T-cell (primary cell): ENCODE results near the gene RNF180. TPM values are rescaled to one million over a fixed set of nuclear protein-coding genes. Genes with fewer than 3 reads are reported as not detected.

ENCODE experiments used
- ATAC-seq, 4 experiments: fragments of 200-7000 bp in 3 of 4; fragments of 150-1000 bp in 1 of 4; cut with Tn5 transposase; replicated peaks in 1 of 4; 1 replicate in 3 of 4; 2 replicates in 1 of 4; pipeline ENCODE4 v1.10.0; 2021; ENCODE audit warnings: moderate library complexity in 3 of 4, mild to moderate bottlenecking in 2 of 4, moderate number of reproducible peaks in 1 of 4
- CTCF ChIA-PET, 2 donors: fragments of 300-600 bp; sonication (Branson Sonifier 250); formaldehyde crosslinking; loops; one replicate each; lab custom pipeline; 2022; ENCODE audit warnings: antibody characterized with exemption in 2 of 2; lab: Charles Lee
- POLR2A ChIA-PET, 2 donors: fragments of 300-600 bp; sonication (Branson Sonifier 250); formaldehyde crosslinking; loops; one replicate each; lab custom pipeline; 2022; ENCODE audit warnings: antibody characterized with exemption in 2 of 2; lab: Charles Lee
- DNase-seq, 35 experiments: peaks; one replicate each; pipeline versions ENCODE4 v3.0.0 to v3.0.0-alpha.2; 2013 to 2023
- H3K27ac ChIP-seq: one replicate; pipeline ENCODE4 v1.5.1; 2013; ENCODE audit warnings: low read length
- H3K27me3 ChIP-seq, 2 experiments: replicated peaks in 1 of 2; 1 replicate in 1 of 2; 2 replicates in 1 of 2; pipeline versions ENCODE4 v1.6.1 to v1.7.0; 2013; ENCODE audit warnings: low read length in 1 of 2, mixed read lengths in 1 of 2; ENCODE audit not compliant: control insufficient read depth in 2 of 2, insufficient read depth in 2 of 2; ENCODE audit errors: extremely low read depth in 1 of 2
- H3K36me3 ChIP-seq, 2 donors: 1 replicate in 1 of 2; 2 replicates in 1 of 2; pipeline versions ENCODE4 v1.6.1 to v1.7.0; 2013; ENCODE audit warnings: low read length in 1 of 2; ENCODE audit not compliant: control insufficient read depth in 2 of 2, insufficient read depth in 1 of 2; ENCODE audit errors: extremely low read depth in 1 of 2
- H3K4me1 ChIP-seq, 2 experiments: 1 replicate in 1 of 2; 2 replicates in 1 of 2; pipeline versions ENCODE4 v1.6.1 to v1.7.0; 2013; ENCODE audit warnings: low read length in 2 of 2, mixed read lengths in 1 of 2; ENCODE audit not compliant: insufficient read depth in 2 of 2, control insufficient read depth in 1 of 2; ENCODE audit errors: extremely low read depth in 1 of 2
- H3K4me3 ChIP-seq, 2 donors: 1 replicate in 1 of 2; 2 replicates in 1 of 2; pipeline versions ENCODE4 v1.5.1 to v1.7.0; 2013; ENCODE audit warnings: mild to moderate bottlenecking in 2 of 2, low read length in 1 of 2, moderate library complexity in 1 of 2; ENCODE audit not compliant: control insufficient read depth in 1 of 2; ENCODE audit errors: extremely low read depth in 1 of 2
- H3K9me3 ChIP-seq: 2 replicates; pipeline ENCODE4 v1.7.0; 2013
- H3K27ac Mint-ChIP-seq, 2 donors: one replicate each; pipeline ENCODE4 v1.8.0; 2020 to 2021; ENCODE audit warnings: mild to moderate bottlenecking in 2 of 2, mixed read lengths in 2 of 2
- H3K27me3 Mint-ChIP-seq, 2 donors: one replicate each; pipeline ENCODE4 v1.8.0; 2021 to 2022; ENCODE audit warnings: mixed read lengths in 2 of 2
- H3K36me3 Mint-ChIP-seq: one replicate; pipeline ENCODE4 v1.8.0; 2021; ENCODE audit warnings: mixed read lengths
- H3K4me1 Mint-ChIP-seq, 3 donors: one replicate each; pipeline ENCODE4 v1.8.0; 2020 to 2022; ENCODE audit warnings: mixed read lengths in 3 of 3, mild to moderate bottlenecking in 1 of 3
- H3K4me3 Mint-ChIP-seq, 3 donors: one replicate each; pipeline ENCODE4 v1.8.0; 2020 to 2022; ENCODE audit warnings: mild to moderate bottlenecking in 3 of 3, mixed read lengths in 3 of 3, moderate library complexity in 3 of 3
- H3K9me3 Mint-ChIP-seq, 3 donors: one replicate each; pipeline ENCODE4 v1.8.0; 2020 to 2022; ENCODE audit warnings: mixed read lengths in 3 of 3
- WGBS: methylation state at CpG from one replicate; pipeline ENCODE4 v1.1.5; 2013; ENCODE audit warnings: missing lambda C conversion rate; ENCODE audit not compliant: insufficient coverage; 5-methylcytosine and 5-hydroxymethylcytosine counted together
- total RNA-seq, 35 experiments: library from RNA in 6 of 35; stranded (reverse) in 6 of 35; fragments of 120-200 nt in 1 of 35; gene quantifications; one replicate each; pipeline versions ENCODE4 v1.2.1 to v1.2.4 and lab custom pipeline; 2013 to 2026

The RNF180 gene
- total RNA-seq, 5 donors from 2014 or later (not counting 1 experiment from before 2014, with no cell fraction given), result not detected

GRCh38 chr5:64298586-64298985 is 132.9 kb downstream of the RNF180 start:
- ATAC-seq (no peak), DNase-seq (no peak)
- WGBS, result no CpG with 5 or more reads among the region's 1 CpG
- Mint-ChIP-seq H3K4me1 (no peaks in the 10 kb centered on the region), H3K27ac (no peak overlapping the region), H3K4me3 (no peak overlapping the region), H3K36me3 (no peaks in the 10 kb centered on the region), H3K9me3 (peaks cover 0 to 3% (median 2%) of the 10 kb centered on the region in 3 donors), H3K27me3 (no peaks in the 10 kb centered on the region)
- Histone ChIP-seq H3K27me3 (no peaks in the 10 kb centered on the region), H3K4me1 (no peaks in the 10 kb centered on the region), H3K9me3 (no peaks in the 10 kb centered on the region), H3K36me3 (no peaks in the 10 kb centered on the region), H3K4me3 (no peak overlapping the region), H3K27ac (no peak overlapping the region)
- ChIA-PET POLR2A (no interaction called here), CTCF (no interaction called here)

- Histone ChIP-seq H3K9me3 (no peaks in the 10 kb centered on the region), H3K27ac (no peak overlapping the region), H3K36me3 (no peaks in the 10 kb centered on the region), H3K27me3 (no peaks in the 10 kb centered on the region), H3K4me1 (no peaks in the 10 kb centered on the region), H3K4me3 (no peak overlapping the region)
- peaks cover 0 to 2% (median 0%) of the 10 kb centered on the region in 3 donors for H3K9me3 Mint-ChIP-seq
- WGBS, result 80% methylated on average over 1 of the region's 2 CpGs
- no peak overlapping the region for H3K27ac Mint-ChIP-seq
- no peaks in the 10 kb centered on the region for H3K27me3 Mint-ChIP-seq
- CTCF ChIA-PET, result no interaction called here
- H3K4me3 Mint-ChIP-seq, result no peak overlapping the region
- DNase-seq (no peak), ATAC-seq (no peak)
- H3K4me1 Mint-ChIP-seq, result no peaks in the 10 kb centered on the region
- H3K36me3 Mint-ChIP-seq, result no peaks in the 10 kb centered on the region
- POLR2A ChIA-PET, result no interaction called here
Observed at GRCh38 chr5:64299805-64300204, 134.2 kb downstream of the RNF180 start.

GRCh38 chr5:64301566-64301965 is 135.9 kb downstream of the RNF180 start:
- Histone ChIP-seq H3K27ac (no peak overlapping the region), H3K9me3 (no peaks in the 10 kb centered on the region), H3K27me3 (no peaks in the 10 kb centered on the region), H3K36me3 (no peaks in the 10 kb centered on the region), H3K4me1 (no peaks in the 10 kb centered on the region), H3K4me3 (no peak overlapping the region)
- no peaks in the 10 kb centered on the region for H3K27me3 Mint-ChIP-seq
- ATAC-seq (no peak), DNase-seq (no peak)
- H3K36me3 Mint-ChIP-seq, result no peaks in the 10 kb centered on the region
- no peak overlapping the region for H3K27ac Mint-ChIP-seq
- peaks cover 0 to 4% (median 0%) of the 10 kb centered on the region in 3 donors for H3K9me3 Mint-ChIP-seq
- no peak overlapping the region for H3K4me3 Mint-ChIP-seq
- H3K4me1 Mint-ChIP-seq, result no peaks in the 10 kb centered on the region
- ChIA-PET CTCF (no interaction called here), POLR2A (interaction anchor here in 1 of 2 donors (0.6 kb wide), 1 partner anchor 871 kb away, joined by 4 read pairs; no protein-coding TSS in a partner anchor)

DNA sequence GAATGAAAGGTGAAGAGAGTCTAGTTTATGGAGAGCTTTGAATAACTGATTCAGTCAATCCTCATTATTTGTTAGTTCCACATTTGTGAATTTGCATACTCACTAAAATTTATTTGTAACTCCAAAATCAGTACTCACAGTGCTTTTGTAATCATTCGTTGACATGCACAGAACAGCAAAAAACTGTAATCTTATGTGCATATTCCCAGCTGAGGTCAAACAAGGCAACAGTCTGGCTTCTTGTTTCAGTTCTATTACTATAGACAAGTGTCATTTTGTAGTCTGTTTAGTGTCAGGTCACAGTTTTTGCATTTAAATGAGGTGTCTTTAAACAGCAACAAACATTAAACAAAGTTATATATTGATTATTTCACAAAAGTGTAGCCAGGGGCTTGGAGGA is 142.5 kb downstream of the RNF180 start:
- peaks cover 0 to 9% (median 0%) of the 10 kb centered on the region in 3 donors for H3K9me3 Mint-ChIP-seq
- WGBS, result no CpG with 5 or more reads among the region's 1 CpG

GRCh38 chr5:64312491-64312890 is 146.8 kb downstream of the RNF180 start:
- no CpG with 5 or more reads among the region's 4 CpGs for WGBS
- H3K4me1 Mint-ChIP-seq, result no peaks in the 10 kb centered on the region
- H3K36me3 Mint-ChIP-seq, result no peaks in the 10 kb centered on the region
- DNase-seq (no peak), ATAC-seq (no peak)
- H3K27me3 Mint-ChIP-seq, result no peaks in the 10 kb centered on the region
- no peak overlapping the region for H3K4me3 Mint-ChIP-seq
- Histone ChIP-seq H3K9me3 (no peaks in the 10 kb centered on the region), H3K4me3 (no peak overlapping the region), H3K27ac (no peak overlapping the region), H3K27me3 (no peaks in the 10 kb centered on the region), H3K4me1 (no peaks in the 10 kb centered on the region), H3K36me3 (no peaks in the 10 kb centered on the region)
- ChIA-PET CTCF (no interaction called here), POLR2A (no interaction called here)
- H3K9me3 Mint-ChIP-seq, result peaks cover 0 to 5% (median 0%) of the 10 kb centered on the region in 3 donors
- no peak overlapping the region for H3K27ac Mint-ChIP-seq

More for the DNA sequence above, 142.5 kb downstream of the RNF180 start:
- no peak overlapping the region for H3K4me3 ChIP-seq
- no peaks in the 10 kb centered on the region for H3K36me3 Mint-ChIP-seq
- H3K27me3 ChIP-seq, result no peaks in the 10 kb centered on the region
- H3K4me1 ChIP-seq, result no peaks in the 10 kb centered on the region
- ATAC-seq, result no peak
- no peaks in the 10 kb centered on the region for H3K36me3 ChIP-seq
- H3K27me3 Mint-ChIP-seq, result no peaks in the 10 kb centered on the region
- H3K27ac ChIP-seq, result no peak overlapping the region
- H3K27ac Mint-ChIP-seq, result no peak overlapping the region
- H3K4me1 Mint-ChIP-seq, result no peaks in the 10 kb centered on the region
- H3K4me3 Mint-ChIP-seq, result no peak overlapping the region
- DNase-seq, result no peak
- H3K9me3 ChIP-seq, result no peaks in the 10 kb centered on the region
- ChIA-PET POLR2A (no interaction called here), CTCF (no interaction called here)

- WGBS, result no CpG with 5 or more reads among the region's 1 CpG
- ATAC-seq, result no peak
Observed at GRCh38 chr5:64315778-64316177, 150.1 kb downstream of the RNF180 start.

GRCh38 chr5:64318175-64318574 is 152.5 kb downstream of the RNF180 start:
- Histone ChIP-seq H3K27me3 (no peaks in the 10 kb centered on the region), H3K27ac (no peak overlapping the region), H3K9me3 (no peaks in the 10 kb centered on the region), H3K4me1 (no peaks in the 10 kb centered on the region), H3K36me3 (no peaks in the 10 kb centered on the region), H3K4me3 (no peak overlapping the region)
- ATAC-seq (no peak), DNase-seq (no peak)
- no peaks in the 10 kb centered on the region for H3K36me3 Mint-ChIP-seq
- H3K4me3 Mint-ChIP-seq, result no peak overlapping the region
- H3K9me3 Mint-ChIP-seq, result no peaks in the 10 kb centered on the region
- H3K27ac Mint-ChIP-seq, result no peak overlapping the region
- ChIA-PET POLR2A (no interaction called here), CTCF (no interaction called here)
- no CpG with 5 or more reads among the region's 1 CpG for WGBS
- no peaks in the 10 kb centered on the region for H3K4me1 Mint-ChIP-seq
- H3K27me3 Mint-ChIP-seq, result no peaks in the 10 kb centered on the region

More at GRCh38 chr5:64315778-64316177, 150.1 kb downstream of the RNF180 start:
- ChIA-PET POLR2A (no interaction called here), CTCF (no interaction called here)
- Histone ChIP-seq H3K4me1 (no peaks in the 10 kb centered on the region), H3K9me3 (no peaks in the 10 kb centered on the region), H3K27ac (no peak overlapping the region), H3K36me3 (no peaks in the 10 kb centered on the region), H3K27me3 (no peaks in the 10 kb centered on the region), H3K4me3 (no peak overlapping the region)
- Mint-ChIP-seq H3K4me1 (no peaks in the 10 kb centered on the region), H3K27ac (no peak overlapping the region), H3K27me3 (no peaks in the 10 kb centered on the region), H3K36me3 (no peaks in the 10 kb centered on the region), H3K4me3 (no peak overlapping the region), H3K9me3 (peaks cover 0 to 5% (median 0%) of the 10 kb centered on the region in 3 donors)
- DNase-seq, result no peak
